GM12874 (cell line): ENCODE results near the gene EGFL8.

ENCODE experiments used
- CTCF ChIP-seq: IDR thresholded peaks from 2 replicates; pipeline ENCODE4 v1.5.1; 2011; ENCODE audit warnings: low read depth, mild to moderate bottlenecking, control low read depth, low read length, moderate library complexity; ENCODE audit not compliant: insufficient read depth

EGFL8 gene

DNA sequence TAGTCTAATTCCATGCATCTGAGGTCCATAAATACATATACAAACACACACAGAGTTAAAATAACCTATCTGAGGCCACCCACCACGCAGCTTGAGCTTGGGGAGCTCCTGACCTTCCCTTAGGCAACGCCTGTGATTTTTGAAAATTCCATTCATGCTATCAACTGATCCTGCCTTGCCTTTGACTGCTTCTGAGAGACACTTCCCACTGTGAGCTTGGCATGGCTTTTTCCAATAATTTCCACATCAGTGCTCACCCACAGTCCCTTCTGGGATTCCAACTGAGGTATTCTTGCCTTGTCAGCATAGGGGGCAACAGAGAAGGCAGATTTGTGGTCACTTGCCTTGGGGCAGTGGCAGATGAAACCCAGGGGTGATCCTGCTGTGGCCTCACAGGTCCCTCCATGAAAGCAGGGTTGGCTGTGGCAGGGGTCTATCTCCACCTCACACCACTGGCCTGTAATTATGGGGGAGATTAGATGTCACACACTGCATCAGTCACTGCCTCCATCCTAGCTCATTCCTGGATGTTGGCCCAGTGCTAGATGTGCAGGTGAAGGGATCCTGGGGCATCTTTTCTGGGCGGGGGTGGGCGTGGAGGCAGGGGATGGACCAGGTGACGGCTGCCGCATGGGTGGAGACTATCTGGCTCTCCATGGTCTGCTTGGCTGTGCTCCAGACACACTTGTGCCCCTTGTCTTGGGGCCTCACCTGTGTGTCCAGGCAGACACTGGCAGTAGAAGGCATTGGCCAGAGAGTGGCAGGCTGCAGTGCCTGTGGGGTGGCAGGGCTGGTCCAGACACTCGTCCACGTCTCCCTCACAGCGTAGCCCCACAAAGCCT is 39.3 kb downstream of the EGFL8 start:
- TF ChIP-seq CTCF = no peak

DNA sequence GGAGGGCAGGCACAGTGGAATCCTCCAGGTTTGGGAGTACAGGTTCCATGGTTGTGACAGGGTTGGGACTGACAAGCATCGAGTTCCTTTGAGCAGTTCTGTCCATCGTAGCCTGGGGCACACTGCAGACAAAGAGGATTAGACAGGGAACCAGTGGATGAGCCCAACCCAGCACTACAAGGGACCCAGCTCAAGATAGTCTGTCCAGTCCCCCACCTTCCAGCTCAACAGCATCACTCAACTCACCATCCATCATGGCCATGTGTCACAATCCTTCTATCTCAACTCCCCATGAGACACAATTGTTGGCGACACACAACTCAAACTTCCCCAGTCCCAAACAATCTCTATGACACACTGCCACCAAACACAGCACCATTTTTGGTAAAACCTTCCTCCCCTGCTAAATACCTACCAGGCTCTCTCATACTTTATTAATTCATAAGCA is 39.9 kb downstream of the EGFL8 start:
- TF ChIP-seq CTCF = no peak

GRCh38 chr6:32208996-32209395 is 44.6 kb downstream of the EGFL8 start:
- no peak for TF ChIP-seq CTCF

DNA sequence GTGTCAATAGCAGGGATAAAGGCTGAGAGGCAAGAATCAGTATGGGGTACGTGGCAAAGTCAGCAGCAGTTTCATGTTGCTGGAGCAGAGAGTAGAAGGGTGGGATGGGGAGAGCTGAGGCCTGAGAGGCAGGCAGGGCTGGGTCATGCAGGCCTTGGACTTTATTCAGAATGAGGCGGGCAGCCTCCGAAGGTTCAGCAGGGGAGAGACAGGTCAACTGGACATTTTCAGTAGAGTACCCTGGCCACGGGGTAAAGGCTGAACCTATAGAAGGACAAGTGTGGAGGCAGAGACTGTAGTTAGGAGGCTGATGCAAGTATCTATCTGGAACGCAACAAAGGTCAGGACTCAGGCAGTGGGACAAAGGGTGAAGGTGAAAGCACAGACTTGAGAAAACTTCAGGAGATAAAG is 45.8 kb downstream of the EGFL8 start:
- TF ChIP-seq CTCF = no peak

- no peak for TF ChIP-seq CTCF
These were observed 47.8 kb downstream of the EGFL8 start for GRCh38 chr6:32212076-32212760.

DNA sequence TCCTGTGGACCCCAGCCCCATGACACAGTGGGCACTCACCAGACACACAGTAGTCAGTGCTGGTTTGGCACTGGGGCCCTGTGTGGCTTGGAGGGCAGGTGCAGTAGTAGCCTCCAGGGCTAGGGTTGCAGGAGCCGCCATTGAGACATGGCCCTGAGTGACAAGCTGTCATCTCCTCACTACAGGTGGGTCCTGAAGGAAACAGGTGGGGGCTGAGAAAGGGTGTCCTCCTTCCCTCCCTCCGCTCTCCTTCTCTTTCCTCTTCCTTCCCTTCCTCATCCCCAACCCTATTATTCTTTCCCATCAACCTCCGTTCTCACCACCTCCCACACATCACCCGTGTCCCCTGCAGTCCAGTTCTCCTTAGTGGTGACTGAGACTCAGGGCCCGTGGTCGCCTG is 49.3 kb downstream of the EGFL8 start:
- TF ChIP-seq CTCF = no peak

GRCh38 chr6:32214126-32214525 is 49.7 kb downstream of the EGFL8 start:
- no peak for TF ChIP-seq CTCF
